ENCODE results near the gene RPS17.

The RPS17 gene

GRCh38 chr15:82569834-82570233 is 29.6 kb upstream of the RPS17 start:
- Histone ChIP-seq H2AFZ (ENCODE audit: low read length) (no peak overlapping the region), H3K9me2 (replicated peaks; ENCODE audit: insufficient read depth, low read length) (no peaks in the 10 kb centered on the region), H3K4me2 (ENCODE audit: low read depth, low read length) (no peak overlapping the region), H3K27ac (ENCODE audit: low read length) (no peak overlapping the region), H3K79me2 (ENCODE audit: low read length) (no peaks in the 10 kb centered on the region), H3K36me3 (replicated peaks; ENCODE audit: insufficient read depth, low read length) (no peaks in the 10 kb centered on the region), H3K9me3 (replicated peaks; ENCODE audit: insufficient read depth, low read length) (no peaks in the 10 kb centered on the region), H3K4me1 (ENCODE audit: low read length) (no peaks in the 10 kb centered on the region), H4K20me1 (ENCODE audit: insufficient read depth, low read length) (no peaks in the 10 kb centered on the region), H3K27me3 (replicated peaks; ENCODE audit: insufficient read depth, low read length) (no peaks in the 10 kb centered on the region), H3F3A (ENCODE audit: insufficient read depth, low read length) (no peaks in the 10 kb centered on the region), H3K4me3 (ENCODE audit: low read length) (no peak overlapping the region), H3K9ac (ENCODE audit: low read length) (no peak overlapping the region)
- no peak for DNase-seq
- TF ChIP-seq CTCF (IDR thresholded peaks at IDR 0.05; ENCODE audit: low read length) (no peak), EZH2phosphoT487 (IDR thresholded peaks at IDR 0.05; ENCODE audit: low read length) (no peak), EZH2 (optimal IDR thresholded peaks at IDR 0.05; ENCODE audit: low read depth, low read length) (no peak)

GRCh38 chr15:82568986-82569385 is 28.7 kb upstream of the RPS17 start:
- Histone ChIP-seq H3K27ac (ENCODE audit: low read length) (no peak overlapping the region), H3K79me2 (ENCODE audit: low read length) (no peaks in the 10 kb centered on the region), H4K20me1 (ENCODE audit: insufficient read depth, low read length) (no peaks in the 10 kb centered on the region), H3K4me2 (ENCODE audit: low read depth, low read length) (no peak overlapping the region), H3K4me1 (ENCODE audit: low read length) (no peaks in the 10 kb centered on the region), H3K4me3 (ENCODE audit: low read length) (no peak overlapping the region), H3K9ac (ENCODE audit: low read length) (no peak overlapping the region), H3K9me2 (replicated peaks; ENCODE audit: insufficient read depth, low read length) (no peaks in the 10 kb centered on the region), H3F3A (ENCODE audit: insufficient read depth, low read length) (no peaks in the 10 kb centered on the region), H3K36me3 (replicated peaks; ENCODE audit: insufficient read depth, low read length) (no peaks in the 10 kb centered on the region), H2AFZ (ENCODE audit: low read length) (no peak overlapping the region), H3K27me3 (replicated peaks; ENCODE audit: insufficient read depth, low read length) (no peaks in the 10 kb centered on the region), H3K9me3 (replicated peaks; ENCODE audit: insufficient read depth, low read length) (no peaks in the 10 kb centered on the region)
- no peak for TF ChIP-seq EZH2 (optimal IDR thresholded peaks at IDR 0.05; ENCODE audit: low read depth, low read length)
- TF ChIP-seq EZH2phosphoT487 (IDR thresholded peaks at IDR 0.05; ENCODE audit: low read length) = no peak
- TF ChIP-seq CTCF (IDR thresholded peaks at IDR 0.05; ENCODE audit: low read length) = no peak
- no peak for DNase-seq

GRCh38 chr15:82567661-82568060 is 27.4 kb upstream of the RPS17 start:
- Histone ChIP-seq H3K9ac (ENCODE audit: low read length) (no peak overlapping the region), H4K20me1 (ENCODE audit: insufficient read depth, low read length) (no peaks in the 10 kb centered on the region), H3K27me3 (replicated peaks; ENCODE audit: insufficient read depth, low read length) (no peaks in the 10 kb centered on the region), H3K27ac (ENCODE audit: low read length) (no peak overlapping the region), H3K36me3 (replicated peaks; ENCODE audit: insufficient read depth, low read length) (no peaks in the 10 kb centered on the region), H3K4me2 (ENCODE audit: low read depth, low read length) (no peak overlapping the region), H3K9me3 (replicated peaks; ENCODE audit: insufficient read depth, low read length) (no peaks in the 10 kb centered on the region), H3K4me3 (ENCODE audit: low read length) (no peak overlapping the region), H3F3A (ENCODE audit: insufficient read depth, low read length) (no peaks in the 10 kb centered on the region), H3K79me2 (ENCODE audit: low read length) (no peaks in the 10 kb centered on the region), H3K9me2 (replicated peaks; ENCODE audit: insufficient read depth, low read length) (no peaks in the 10 kb centered on the region), H3K4me1 (ENCODE audit: low read length) (no peaks in the 10 kb centered on the region), H2AFZ (ENCODE audit: low read length) (no peak overlapping the region)
- no peak for DNase-seq
- TF ChIP-seq CTCF (IDR thresholded peaks at IDR 0.05; ENCODE audit: low read length) = no peak
- TF ChIP-seq EZH2 (optimal IDR thresholded peaks at IDR 0.05; ENCODE audit: low read depth, low read length) = no peak

Data from MM.1S (cell line).